GM11168 (cell line): Measurements from ENCODE around the gene RHOBTB1.

ENCODE experiments used
- in situ Hi-C: fragments of 300-500 bp; cut with MboI; formaldehyde crosslinking; loops from one replicate; pipeline ENCODE4 v1.12.0; 2022; ENCODE audit warnings: low sequenced_read_pairs; ENCODE audit not compliant: unreplicated experiment

RHOBTB1 gene

DNA sequence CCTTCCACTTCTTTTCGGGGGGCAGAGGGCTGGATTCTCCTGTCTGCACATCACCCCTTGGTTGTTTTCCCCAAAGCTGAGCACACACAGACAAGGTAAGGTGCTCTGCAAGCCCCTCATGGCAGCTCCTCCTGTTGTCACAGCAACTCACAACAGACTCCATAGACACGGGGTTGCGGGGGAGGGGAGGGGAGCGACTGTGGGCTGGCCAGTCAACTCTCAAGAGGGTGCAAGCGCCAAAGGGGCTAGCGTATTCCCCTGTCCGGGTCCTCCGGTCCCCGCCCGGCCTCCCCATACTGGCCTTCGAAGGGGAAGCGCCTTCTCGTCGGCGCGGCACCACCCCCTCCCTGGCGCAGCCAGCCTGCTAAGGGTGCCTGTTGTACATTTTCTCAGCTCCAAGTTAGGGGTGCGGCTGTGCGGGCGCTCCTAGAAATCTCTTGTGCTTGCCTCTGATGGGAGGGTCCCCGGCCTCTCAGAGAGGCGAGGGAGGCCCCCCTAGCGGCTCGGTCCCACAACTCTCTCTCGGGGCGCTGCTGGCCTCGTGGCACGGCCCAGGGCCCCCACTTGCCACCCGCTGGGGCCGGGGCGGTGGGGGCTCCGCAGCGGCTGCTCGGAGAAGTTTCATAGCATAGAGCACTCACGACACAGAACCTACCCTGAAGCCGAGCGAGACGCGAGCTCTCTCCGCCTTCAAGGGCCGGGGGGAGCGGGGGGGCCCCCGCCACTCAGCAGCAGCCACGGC lies 498 bp downstream of the RHOBTB1 start:
- in situ Hi-C loops, result no loop called here

DNA sequence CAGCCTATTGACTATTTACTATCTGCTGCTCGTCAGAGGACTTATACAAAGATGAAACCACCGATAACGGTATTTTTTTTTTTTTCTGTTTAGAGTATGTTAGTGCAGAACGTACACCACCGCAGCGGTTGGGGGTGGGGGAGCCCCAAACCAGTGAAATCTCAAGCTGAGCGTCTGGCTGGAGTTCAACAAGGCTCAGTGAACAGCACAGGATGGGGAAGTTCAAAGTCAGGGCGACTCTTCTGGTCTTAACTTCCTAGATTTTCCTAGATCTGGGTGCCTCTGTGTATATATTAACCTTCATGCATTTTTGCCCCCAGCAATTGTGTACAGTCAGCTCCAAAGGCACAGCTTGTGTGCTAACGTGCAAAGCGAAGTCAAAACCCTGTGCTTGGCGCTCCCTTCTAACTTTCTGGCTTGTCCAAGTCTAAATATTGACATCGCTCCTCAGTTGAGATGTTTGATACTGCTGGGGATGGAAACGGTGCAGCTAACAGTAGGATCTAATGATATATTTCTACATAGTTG lies 1.1 kb downstream of the RHOBTB1 start:
- in situ Hi-C loops, result no loop called here

DNA sequence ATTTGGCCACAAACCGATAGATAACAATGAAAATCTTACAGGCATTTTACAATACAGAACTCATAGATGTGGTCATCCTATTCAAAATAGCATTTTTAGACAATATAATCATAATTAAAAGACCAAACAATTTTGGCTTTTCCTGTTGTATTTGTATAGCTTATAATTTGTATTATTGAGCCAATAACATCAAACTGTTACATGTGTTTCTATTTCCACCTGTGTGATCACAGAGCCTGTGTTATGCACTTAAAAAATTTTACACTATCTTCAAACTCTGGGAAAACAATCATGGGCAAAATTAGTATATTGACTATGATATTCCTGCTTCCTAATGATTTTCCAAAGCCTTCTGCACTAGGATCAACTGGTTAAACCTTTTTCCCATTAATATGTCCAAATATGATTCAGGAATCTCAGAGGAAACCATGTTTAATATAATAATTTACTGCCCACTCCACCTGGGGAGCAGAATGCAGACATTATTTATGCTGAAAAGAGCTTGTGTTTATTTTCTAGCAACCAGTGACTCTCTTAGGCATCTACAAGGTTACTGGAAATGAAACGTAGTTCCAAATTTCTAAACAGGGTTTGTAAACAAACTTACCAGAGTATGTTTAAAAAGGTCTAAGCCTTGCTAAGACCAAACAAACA lies 1.7 kb downstream of the RHOBTB1 start:
- in situ Hi-C loops, result no loop called here

DNA sequence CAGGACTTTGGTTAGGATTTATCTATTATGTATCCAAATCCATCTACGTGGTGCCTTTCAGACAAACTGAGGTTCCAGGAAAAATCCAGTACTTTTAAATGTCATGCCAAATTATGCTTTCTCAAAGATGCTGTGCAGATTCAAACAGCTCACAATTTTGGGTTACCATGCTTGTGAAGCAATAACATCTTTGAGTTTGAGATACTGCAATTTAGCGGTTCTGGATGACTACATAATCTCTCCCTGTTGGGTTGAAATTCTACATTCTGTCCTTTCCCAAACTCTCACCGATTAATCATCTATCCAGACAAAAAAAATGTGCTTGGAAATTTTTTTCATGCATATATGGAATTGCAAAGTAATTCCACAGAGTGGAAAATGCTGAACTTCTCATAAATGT lies 3.5 kb downstream of the RHOBTB1 start:
- in situ Hi-C loops, result no loop called here

DNA sequence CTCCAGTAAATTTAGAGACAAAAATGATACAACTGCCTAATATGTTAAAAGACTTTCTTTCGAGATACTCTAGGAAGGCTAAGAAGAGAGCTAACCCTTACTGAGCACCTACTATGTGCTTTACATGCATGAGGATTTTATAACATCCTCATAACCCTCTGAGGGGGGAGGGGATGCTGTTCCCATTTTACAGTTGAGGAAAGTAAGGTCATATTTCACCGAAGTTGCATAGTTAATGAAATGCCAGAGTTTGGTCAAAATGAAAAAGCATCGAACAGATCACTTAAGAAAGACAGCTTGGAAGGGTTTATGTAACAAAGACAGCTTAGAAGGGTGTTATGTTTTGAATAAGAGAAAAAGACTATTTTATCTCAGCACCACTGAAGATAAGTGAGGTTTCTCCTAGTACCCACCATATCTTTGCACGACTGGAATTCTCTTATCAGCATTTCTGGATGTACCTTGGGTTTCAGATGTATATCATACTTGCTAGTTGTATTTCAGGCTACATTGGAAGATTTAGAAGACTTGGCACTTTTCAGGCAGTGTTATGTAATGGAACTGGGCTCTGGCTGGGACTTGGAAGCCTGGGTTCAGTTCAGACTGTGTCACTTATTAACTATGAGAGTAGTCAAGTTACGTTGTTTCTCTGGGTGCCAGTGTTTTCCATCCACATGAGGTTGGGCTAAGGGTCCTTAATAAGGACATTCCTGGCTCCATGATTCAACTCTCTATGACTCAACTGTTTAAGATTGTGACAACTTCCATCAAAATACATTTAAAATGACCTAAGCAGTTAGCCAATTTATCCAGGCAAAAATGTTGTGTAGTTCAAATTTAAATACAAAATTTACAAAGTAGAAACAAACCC lies 6.0 kb downstream of the RHOBTB1 start:
- in situ Hi-C loops, result no loop called here

DNA sequence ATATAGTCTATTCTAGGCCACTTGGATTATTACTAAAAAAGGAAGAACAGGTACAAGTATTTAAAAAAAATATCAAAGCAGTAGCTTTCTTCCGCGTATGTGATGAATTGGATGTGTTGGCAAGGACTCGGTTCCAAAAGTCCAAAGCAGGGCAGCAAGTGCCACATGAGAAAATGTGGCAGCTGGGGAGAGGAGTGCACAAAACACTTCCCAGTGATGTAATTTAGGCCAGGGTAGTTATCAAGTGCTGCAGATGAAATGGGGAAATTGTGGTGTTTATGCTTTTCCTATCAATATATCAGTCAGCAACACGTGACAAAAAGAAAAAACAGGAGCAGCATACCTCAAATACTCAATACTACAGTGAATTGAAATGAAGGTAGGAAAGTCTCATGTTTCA lies 7.0 kb downstream of the RHOBTB1 start:
- in situ Hi-C loops, result no loop called here

DNA sequence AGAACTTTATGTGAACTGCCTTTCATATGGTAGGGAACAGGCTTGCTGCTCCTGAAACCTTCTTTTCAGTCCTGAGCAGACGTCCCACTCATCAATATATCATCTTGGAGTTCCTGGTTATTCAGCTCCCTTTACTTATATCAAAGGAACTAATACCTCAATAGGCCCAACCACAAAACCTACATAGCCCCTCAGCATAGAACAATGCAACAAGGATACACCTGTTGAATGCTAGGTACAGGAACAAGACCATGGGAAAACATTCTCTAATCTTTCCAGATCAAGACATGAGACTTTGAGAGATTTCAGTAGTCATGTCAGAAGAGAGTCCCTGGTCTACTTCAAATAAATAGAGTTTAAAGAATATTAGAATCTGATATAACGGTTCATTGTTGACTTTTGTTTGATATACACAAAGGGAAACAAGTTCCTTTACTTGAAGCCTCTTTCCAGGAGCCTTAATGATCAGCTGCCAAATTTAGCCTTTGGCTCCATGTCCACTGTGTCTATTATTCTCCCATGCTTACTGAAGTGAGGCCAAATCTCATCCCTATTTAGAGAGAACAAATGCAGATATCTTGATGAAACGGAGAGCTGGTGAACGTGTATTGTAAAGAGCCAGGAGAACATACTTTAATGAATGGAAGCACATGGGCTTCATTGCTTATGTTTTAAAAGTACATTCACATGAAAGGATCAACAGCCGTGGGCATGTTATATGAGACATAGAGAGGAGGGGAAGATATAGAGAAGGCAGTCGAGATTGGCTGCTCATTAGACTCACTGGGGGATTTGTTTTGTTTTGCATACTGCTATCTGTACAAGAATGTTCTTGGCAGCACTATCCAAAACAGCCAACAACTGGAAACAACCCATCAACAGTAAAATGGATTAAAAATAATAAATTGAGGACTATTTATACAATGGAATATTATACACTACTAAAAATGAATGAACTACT lies 9.5 kb downstream of the RHOBTB1 start:
- in situ Hi-C loops, result no loop called here

DNA sequence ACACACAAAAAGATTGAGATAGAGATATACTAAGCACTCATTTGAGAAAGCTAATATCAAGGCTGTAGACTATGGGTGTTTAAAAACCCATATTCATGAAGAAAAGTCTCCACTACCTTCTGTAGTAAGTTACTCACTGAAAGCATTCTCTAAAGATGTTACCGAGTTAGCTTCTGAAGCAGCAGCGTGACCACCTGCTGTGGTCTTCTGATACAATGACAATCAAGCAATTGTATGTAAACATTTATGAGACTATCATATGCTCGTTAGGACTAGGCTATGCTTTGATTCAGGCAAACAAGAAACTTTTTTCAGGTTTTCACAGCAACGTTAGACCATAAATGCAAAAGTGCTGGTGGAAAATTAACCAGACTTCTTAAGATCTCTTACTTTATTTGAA lies 11.2 kb downstream of the RHOBTB1 start:
- in situ Hi-C loops, result no loop called here

DNA sequence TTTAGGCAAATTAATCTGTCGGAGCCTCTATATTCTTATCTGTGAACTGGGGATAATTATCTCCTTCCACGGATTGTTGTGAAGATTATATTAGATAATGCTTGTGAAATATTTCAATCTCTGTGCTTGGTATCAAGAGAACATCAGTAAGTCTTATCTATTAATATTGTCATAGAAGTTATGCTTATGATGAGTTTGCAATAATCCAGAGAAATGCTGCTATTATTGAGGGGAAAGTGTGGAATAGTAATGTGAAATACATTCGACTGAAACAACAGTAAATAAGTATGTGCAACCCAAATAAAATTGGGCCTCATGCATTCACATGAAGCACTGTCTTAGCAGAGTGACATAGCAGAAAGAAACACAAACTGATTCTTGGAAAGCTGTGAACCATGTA lies 13.7 kb downstream of the RHOBTB1 start:
- in situ Hi-C loops, result no loop called here

DNA sequence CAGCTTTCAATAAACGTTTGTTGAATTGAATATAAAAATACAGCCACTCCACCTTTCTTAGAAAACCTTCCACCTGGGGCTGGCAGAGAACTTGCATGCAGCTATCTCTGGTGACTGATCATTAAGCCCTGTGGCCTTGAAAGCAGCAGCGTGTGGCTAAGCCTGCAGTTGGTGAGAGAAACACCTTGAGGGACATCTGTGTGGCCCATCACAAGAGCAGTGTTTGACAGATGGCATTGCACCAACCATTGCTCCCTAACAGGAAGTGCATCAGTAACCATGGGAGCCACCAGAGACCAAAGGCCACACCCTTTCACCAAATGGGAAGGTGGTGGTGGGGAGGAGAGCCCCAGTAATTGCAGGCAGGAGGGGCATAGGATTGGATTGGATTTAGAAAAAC lies 22.4 kb downstream of the RHOBTB1 start:
- in situ Hi-C loops, result no loop called here

DNA sequence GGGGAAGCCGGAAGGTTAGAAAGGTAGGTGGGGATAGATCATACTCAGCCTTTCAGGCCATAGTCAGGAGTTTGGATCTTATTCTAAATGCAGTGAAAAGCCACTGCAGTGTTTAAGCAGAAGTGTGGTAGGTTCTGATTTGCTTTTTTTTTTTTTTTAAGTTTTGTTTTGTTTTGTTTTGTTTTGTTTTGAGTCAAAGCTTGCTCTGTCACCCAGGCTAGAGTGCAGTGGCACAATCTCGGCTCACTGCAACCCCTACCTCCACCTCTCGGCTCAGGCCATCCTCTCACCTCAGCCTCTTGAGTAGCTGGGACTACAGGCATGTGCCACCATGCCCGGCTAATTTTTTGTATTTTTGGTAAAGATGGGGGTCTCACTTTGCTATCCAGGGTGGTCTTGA lies 23.5 kb downstream of the RHOBTB1 start:
- in situ Hi-C loops, result no loop called here

DNA sequence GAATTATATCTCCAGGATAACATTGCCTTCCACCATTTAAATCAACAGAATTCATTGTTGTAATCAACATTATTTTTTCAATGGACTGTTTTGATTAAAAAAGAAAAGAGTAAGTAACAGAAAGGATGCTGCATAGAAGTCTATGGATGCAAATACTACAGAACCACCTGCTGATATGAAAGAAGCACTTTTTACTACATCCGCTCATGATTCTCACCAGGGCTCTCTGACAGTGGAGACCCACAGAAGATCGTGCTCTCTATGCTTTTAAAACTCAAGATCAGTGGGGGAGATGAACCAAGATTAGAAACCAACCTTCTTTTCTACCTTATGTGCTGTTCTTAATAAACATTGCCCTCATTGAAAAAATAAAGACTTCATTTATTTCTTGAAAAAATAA lies 24.4 kb downstream of the RHOBTB1 start:
- in situ Hi-C loops, result no loop called here

DNA sequence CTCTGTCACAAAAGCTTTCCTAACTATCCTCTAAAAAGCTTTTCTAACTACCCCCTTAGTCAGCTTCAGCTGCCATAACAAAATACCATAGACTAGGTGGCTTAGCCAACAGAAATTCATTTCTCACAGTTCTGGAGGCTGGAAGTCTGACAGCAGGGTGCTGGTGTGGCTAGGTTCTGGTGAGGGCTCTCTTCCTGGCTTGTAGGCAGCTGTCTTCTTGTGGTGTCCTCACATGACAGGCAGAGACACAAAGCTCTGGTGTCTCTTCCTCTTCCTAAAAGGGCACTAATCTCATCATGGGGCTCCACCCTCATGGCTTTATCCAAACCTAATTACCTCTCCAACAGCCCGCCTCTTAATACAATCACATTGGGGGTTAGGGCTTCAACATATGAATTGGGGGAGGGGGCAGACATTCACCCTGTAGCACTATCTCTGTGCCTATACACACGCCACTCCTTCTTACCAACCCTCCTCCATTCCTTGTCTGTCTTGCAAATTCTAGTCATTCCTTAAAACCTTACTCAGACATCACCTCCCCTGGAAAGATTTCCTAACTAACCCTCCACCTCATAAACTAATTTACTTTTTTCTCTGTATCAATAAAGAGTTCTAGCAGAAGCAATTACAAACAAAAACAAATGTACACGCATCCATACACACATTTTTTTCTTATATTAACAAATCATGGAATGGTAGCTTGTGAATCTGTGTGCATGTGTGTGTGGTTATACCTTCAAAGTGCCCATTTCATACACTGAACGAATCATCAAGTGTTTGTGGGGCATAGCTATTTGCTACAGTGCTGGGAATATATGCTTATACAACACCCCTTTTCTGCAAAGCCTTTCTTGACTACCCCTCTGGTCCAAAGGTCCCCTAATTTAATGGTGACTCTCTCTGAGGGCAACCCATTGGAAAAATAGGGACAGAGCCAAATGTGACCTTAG lies 26.4 kb downstream of the RHOBTB1 start:
- in situ Hi-C loops, result no loop called here

DNA sequence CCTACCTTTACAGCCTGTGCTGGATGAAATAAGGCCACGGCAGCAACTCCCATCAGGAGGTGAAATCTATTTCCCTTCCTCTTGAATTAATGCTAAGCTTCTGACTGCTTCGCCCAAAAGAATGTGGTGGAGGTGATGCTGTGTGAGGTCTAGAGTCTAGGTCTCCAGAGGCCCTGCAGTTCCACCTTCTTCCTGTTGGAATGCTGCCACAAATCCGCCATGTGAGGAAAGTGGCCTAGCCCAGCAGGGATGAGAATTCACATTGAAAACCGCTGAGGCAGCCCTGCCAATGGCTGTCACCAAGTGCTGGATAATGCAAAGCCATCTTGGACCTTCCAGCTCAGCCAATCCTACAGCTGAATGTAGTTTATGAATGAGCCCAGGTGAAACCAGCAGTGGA lies 28.0 kb downstream of the RHOBTB1 start:
- in situ Hi-C loops, result no loop called here

DNA sequence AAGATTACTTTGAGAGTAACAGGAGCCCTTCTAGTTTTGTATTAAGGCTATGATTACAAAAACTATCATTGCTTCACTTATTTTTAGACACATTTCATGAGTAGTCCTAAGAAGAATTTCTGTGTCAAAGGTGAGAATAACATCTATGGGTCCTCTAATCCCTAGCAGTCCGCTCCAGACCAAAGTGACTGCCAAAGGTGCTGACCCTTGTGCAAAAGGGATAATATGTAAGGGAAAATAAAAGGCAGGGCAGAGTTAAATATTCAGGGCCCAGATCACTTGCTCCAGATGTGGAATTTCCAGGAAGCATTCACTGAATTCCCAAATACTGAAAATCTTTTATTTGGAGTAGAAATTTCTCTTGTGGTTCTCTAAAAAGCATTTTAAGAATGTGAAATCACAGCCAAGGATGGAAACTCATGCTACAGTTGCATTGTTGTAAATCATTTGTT lies 29.3 kb downstream of the RHOBTB1 start:
- in situ Hi-C loops, result no loop called here

DNA sequence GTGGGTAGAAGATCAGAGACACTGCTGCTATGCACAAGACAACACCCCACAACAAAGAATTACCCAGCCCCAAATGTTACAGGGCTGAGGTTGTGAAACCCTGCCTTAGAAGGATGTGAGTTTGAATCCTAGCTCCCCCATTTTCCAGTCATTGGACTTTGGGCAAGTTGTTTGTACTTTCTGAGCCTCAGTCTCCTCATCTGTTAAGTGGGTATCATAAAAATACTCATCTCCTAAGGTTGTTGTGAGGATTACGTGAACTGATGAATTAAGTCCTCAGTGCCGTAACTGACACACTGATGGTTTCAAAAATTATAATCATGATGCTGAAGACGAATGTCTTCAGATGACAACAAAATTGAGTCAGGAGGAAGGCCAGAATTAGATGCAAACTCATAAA lies 30.3 kb downstream of the RHOBTB1 start:
- in situ Hi-C loops, result no loop called here

DNA sequence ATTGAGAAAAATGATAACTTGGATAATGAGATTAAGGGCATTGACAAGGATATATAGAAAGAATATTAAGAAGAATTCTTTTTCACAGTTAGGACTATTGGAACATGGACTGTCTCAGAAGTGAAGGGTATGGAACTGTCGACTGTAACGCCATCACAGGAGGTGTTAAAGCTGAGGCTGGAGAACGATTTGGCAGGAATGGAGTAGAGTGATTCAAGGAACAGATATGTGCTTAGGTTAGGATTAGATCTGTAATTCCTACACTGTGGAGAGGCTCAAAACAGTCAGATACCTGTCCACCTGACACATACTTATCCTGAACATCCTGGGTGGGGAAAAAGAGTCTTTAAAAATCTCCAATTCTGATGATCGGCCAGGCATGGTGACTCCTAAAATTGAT lies 30.9 kb downstream of the RHOBTB1 start:
- in situ Hi-C loops, result no loop called here

DNA sequence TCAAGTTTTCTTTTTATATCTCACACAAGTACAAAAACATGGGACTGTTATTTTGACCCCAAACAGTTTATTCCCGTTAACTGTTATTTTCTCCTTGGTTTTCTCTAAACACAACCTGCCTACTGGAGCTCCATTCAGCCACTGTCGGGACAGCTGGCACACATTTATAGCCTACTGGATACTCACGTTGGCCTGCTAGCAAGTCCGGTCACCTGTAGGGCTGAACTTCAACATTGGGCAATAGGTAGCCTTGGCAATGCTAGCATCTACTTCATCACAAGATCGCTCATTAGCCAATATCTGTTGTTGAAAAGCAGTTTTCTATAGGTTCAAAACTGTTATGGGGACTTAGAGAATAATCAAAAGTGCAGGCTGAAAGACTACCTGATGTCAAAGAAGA lies 32.3 kb downstream of the RHOBTB1 start:
- in situ Hi-C loops, result no loop called here

DNA sequence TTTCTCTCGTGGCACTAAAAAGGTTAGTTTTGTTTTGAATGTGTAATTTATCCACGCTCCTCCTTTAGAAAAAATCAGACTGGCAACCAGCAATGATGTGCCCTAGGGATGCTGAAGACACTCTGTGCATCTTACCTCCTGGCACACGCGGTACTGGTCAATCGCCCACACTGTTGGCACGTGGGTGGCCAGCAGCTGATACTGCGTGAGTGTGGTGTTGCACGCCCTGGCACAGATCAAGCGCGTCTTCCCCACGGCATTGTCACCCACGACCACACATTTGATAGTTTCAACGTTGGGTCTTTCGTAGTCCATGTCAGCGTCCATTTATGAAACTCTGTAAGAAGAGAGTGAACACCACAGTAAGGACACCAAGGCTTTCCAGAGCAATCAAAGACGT lies 32.8 kb downstream of the RHOBTB1 start:
- in situ Hi-C loops, result no loop called here
